ENCODE results near the gene PSAP. TPM values are rescaled to one million over a fixed set of nuclear protein-coding genes. Genes with fewer than 3 reads are reported as not detected.
"Not testable (repeated sequence)": the region's sequence is repeated elsewhere in the genome, so short reads cannot be mapped to it uniquely, and the experiment has no call there.

Gene PSAP
- total RNA-seq, 4 donors from 2014 or later = 280 to 623 (median 490) TPM

- TF ChIP-seq CTCF (IDR thresholded peaks at IDR 0.05) (no peak), POLR2A (IDR thresholded peaks at IDR 0.05) (no peak)
- Histone ChIP-seq H3K9me3 (no peaks in the 10 kb centered on the region), H3K27ac (peak overlapping the region; percentile 90 to 98 (median 94)), H3K4me1 (peaks cover 9 to 49% (median 15%) of the 10 kb centered on the region in 3 donors), H3K4me3 (peak overlapping the region; percentile 47 to 77 (median 55)), H3K36me3 (no peaks in the 10 kb centered on the region), H3K27me3 (no peaks in the 10 kb centered on the region)
- 42 to 49% methylated on average over 8 of the region's 8 CpGs for WGBS, 2 donors
- no peak for DNase-seq
- intact Hi-C loops (cut with DNase I) = loop anchor here (5.0 kb wide), 1 partner anchor 36 kb away; the partner anchor contains the start of gene PSAP
Measured at GRCh38 chr10:71888248-71888622, 37.2 kb upstream of the PSAP start.

GRCh38 chr10:71887743-71888142 is 36.7 kb upstream of the PSAP start:
- no peaks in the 10 kb centered on the region for H3K9me3 ChIP-seq
- no peaks in the 10 kb centered on the region for H3K27me3 ChIP-seq
- H3K36me3 ChIP-seq = no peaks in the 10 kb centered on the region
- WGBS, 2 donors = 69 to 75% methylated on average over 2 to 4 of the region's 4 CpGs
- H3K27ac ChIP-seq = peak overlapping the region; percentile 90 to 98 (median 94)
- H3K4me1 ChIP-seq = peaks cover 9 to 54% (median 15%) of the 10 kb centered on the region in 3 donors
- intact Hi-C loops (cut with DNase I) = loop anchor here (5.0 kb wide), 1 partner anchor 35 kb away; the partner anchor contains the start of gene PSAP
- H3K4me3 ChIP-seq = peak overlapping the region in 1 of 4 donors; percentile 77
- TF ChIP-seq POLR2A (IDR thresholded peaks at IDR 0.05) = no peak
- no peak for TF ChIP-seq CTCF (IDR thresholded peaks at IDR 0.05)
- DNase-seq = no peak

- WGBS, 2 donors = 67 to 77% methylated on average over 9 to 10 of the region's 10 CpGs
Measured at GRCh38 chr10:71882813-71883659, 32.0 kb upstream of the PSAP start.

GRCh38 chr10:71881647-71882355 is 30.8 kb upstream of the PSAP start:
- no peak for DNase-seq
- intact Hi-C loops (cut with DNase I) = no loop called here
- H3K9me3 ChIP-seq = no peaks in the 10 kb centered on the region
- H3K27ac ChIP-seq = peak overlapping the region in 1 of 4 donors; percentile 22
- H3K27me3 ChIP-seq = no peaks in the 10 kb centered on the region
- H3K4me1 ChIP-seq = peaks cover 0 to 20% (median 0%) of the 10 kb centered on the region in 3 donors
- 86 to 89% methylated on average over 8 to 9 of the region's 9 CpGs for WGBS, 2 donors
- H3K4me3 ChIP-seq = no peak overlapping the region
- TF ChIP-seq POLR2A (IDR thresholded peaks at IDR 0.05) = no peak
- no peak for TF ChIP-seq CTCF (IDR thresholded peaks at IDR 0.05)
- H3K36me3 ChIP-seq = no peaks in the 10 kb centered on the region

More at GRCh38 chr10:71882813-71883659, 32.0 kb upstream of the PSAP start:
- H3K9me3 ChIP-seq = no peaks in the 10 kb centered on the region
- TF ChIP-seq POLR2A (IDR thresholded peaks at IDR 0.05) = no peak
- TF ChIP-seq CTCF (IDR thresholded peaks at IDR 0.05) = no peak
- H3K27me3 ChIP-seq = no peaks in the 10 kb centered on the region
- H3K27ac ChIP-seq = no peak overlapping the region
- DNase-seq = no peak
- intact Hi-C loops (cut with DNase I) = no loop called here
- no peak overlapping the region for H3K4me3 ChIP-seq
- peaks cover 0 to 25% (median 1%) of the 10 kb centered on the region in 3 donors for H3K4me1 ChIP-seq
- no peaks in the 10 kb centered on the region for H3K36me3 ChIP-seq

- intact Hi-C loops (cut with DNase I); H3K9me3 ChIP-seq; H3K36me3 ChIP-seq; DNase-seq; H3K4me3 ChIP-seq; H3K27me3 ChIP-seq: not testable (repeated sequence)
- peak overlapping the region in 1 of 4 donors; percentile 22 for H3K27ac ChIP-seq
- 95 to 100% methylated on average over 2 of the region's 2 CpGs for WGBS, 2 donors
- H3K4me1 ChIP-seq = peaks cover 0 to 17% (median 0%) of the 10 kb centered on the region in 3 donors
Measured at GRCh38 chr10:71881307-71881624, 30.2 kb upstream of the PSAP start.

Data from esophagus squamous epithelium (tissue), 5 donors.